H1 (cell line): ENCODE measurements around the gene DTWD1. TPM values are rescaled to one million over a fixed set of nuclear protein-coding genes. Genes with fewer than 3 reads are reported as not detected.

Source experiments
- CTCF ChIA-PET: fragments of 300-600 bp; sonication (Branson Sonifier 250); formaldehyde crosslinking; loops from one replicate; lab custom pipeline; 2021; ENCODE audit not compliant: partially characterized antibody; lab: Charles Lee
- POLR2A ChIA-PET: fragments of 300-600 bp; sonication (Branson Sonifier 250); formaldehyde crosslinking; loops from one replicate; lab custom pipeline; 2021; ENCODE audit warnings: inconsistent platforms; ENCODE audit not compliant: partially characterized antibody; lab: Charles Lee
- DNase-seq, 2 experiments: peaks; one replicate each; pipeline versions ENCODE4 v3.0.0 to v3.0.0-alpha.2; 2010 to 2022; ENCODE audit warnings: low spot score in 2 of 2, low read depth in 1 of 2, mixed read lengths in 1 of 2
- FAIRE-seq: peaks from 2 replicates; lab custom pipeline; 2011; peaks lifted over from hg19 to GRCh38; lab: Jason Lieb, UNC
- H2AFZ ChIP-seq: 2 replicates; pipeline ENCODE4 v1.8.1; 2012; ENCODE audit warnings: low read length, inconsistent platforms
- H2AK5ac ChIP-seq: 2 replicates; pipeline ENCODE4 v1.6.1; 2013; ENCODE audit warnings: low read depth, low read length
- H2BK120ac ChIP-seq: replicated peaks from 2 replicates; pipeline ENCODE3; 2013; ENCODE audit warnings: low read depth, low read length, inconsistent platforms
- H2BK12ac ChIP-seq: 2 replicates; pipeline ENCODE4 v1.6.1; 2013; ENCODE audit warnings: low read depth, low read length
- H2BK15ac ChIP-seq: 2 replicates; pipeline ENCODE4 v1.6.1; 2013; ENCODE audit warnings: low read length
- H2BK20ac ChIP-seq: 2 replicates; pipeline ENCODE4 v1.6.1; 2013; ENCODE audit warnings: low read length
- H2BK5ac ChIP-seq: 2 replicates; pipeline ENCODE4 v1.6.1; 2013; ENCODE audit warnings: low read depth, low read length
- H3K14ac ChIP-seq: 2 replicates; pipeline ENCODE4 v1.6.1; 2013; ENCODE audit warnings: inconsistent platforms; ENCODE audit not compliant: insufficient read length
- H3K18ac ChIP-seq: 2 replicates; pipeline ENCODE4 v1.6.1; 2013; ENCODE audit warnings: low read length; ENCODE audit errors: extremely low read depth
- H3K23ac ChIP-seq: 2 replicates; pipeline ENCODE4 v1.6.1; 2013; ENCODE audit warnings: inconsistent platforms; ENCODE audit not compliant: insufficient read length
- H3K23me2 ChIP-seq: 2 replicates; pipeline ENCODE4 v1.6.1; 2013; ENCODE audit warnings: low read depth, low read length
- H3K27ac ChIP-seq: 2 replicates; pipeline ENCODE4 v1.6.1; 2011; ENCODE audit warnings: low read depth, low read length, inconsistent platforms
- H3K27me3 ChIP-seq, 4 experiments: replicated peaks in 1 of 4; 1 replicate in 1 of 4; 2 replicates in 3 of 4; pipeline versions ENCODE4 v1.6.1 to v1.8.1; 2011 to 2013; ENCODE audit warnings: low read length in 3 of 4, mild to moderate bottlenecking in 3 of 4, inconsistent platforms in 2 of 4, mixed read lengths in 2 of 4, moderate library complexity in 1 of 4; ENCODE audit not compliant: control insufficient read depth in 3 of 4, insufficient read depth in 3 of 4; ENCODE audit errors: extremely low read depth in 1 of 4
- H3K36me3 ChIP-seq, 4 experiments: 2 replicates each; pipeline versions ENCODE4 v1.6.1 to v1.8.1; 2011 to 2013; ENCODE audit warnings: mild to moderate bottlenecking in 4 of 4, low read length in 3 of 4, moderate library complexity in 2 of 4, control low read depth in 1 of 4, inconsistent platforms in 1 of 4; ENCODE audit not compliant: insufficient read depth in 4 of 4, control insufficient read depth in 2 of 4
- H3K4ac ChIP-seq: replicated peaks from 2 replicates; pipeline ENCODE3; 2013; ENCODE audit warnings: low read length, low read depth, mixed read lengths, inconsistent platforms; ENCODE audit not compliant: insufficient read length
- H3K4me1 ChIP-seq, 4 experiments: replicated peaks in 1 of 4; 1 replicate in 1 of 4; 2 replicates in 3 of 4; pipeline versions ENCODE4 v1.6.1 to v1.8.1; 2011 to 2013; ENCODE audit warnings: low read length in 3 of 4, inconsistent platforms in 2 of 4, mixed read lengths in 1 of 4; ENCODE audit not compliant: insufficient read depth in 4 of 4, control insufficient read depth in 3 of 4
- H3K4me2 ChIP-seq, 2 experiments: 2 replicates each; pipeline versions ENCODE4 v1.6.1 to v1.8.1; 2011 to 2013; ENCODE audit warnings: low read depth in 2 of 2, low read length in 2 of 2, control low read depth in 1 of 2, inconsistent platforms in 1 of 2, mild to moderate bottlenecking in 1 of 2; ENCODE audit not compliant: insufficient read depth in 1 of 2
- H3K4me3 ChIP-seq, 4 experiments: fragments of 200-600, 300-600 bp in 1 of 4; sonication (generic), shearing (Covaris generic), sonication (Bioruptor Twin) in 1 of 4; 2 replicates each; pipeline versions ENCODE4 v1.5.1 to v1.8.1; 2011 to 2016; ENCODE audit warnings: low read length in 4 of 4, low read depth in 3 of 4, control low read depth in 2 of 4, inconsistent platforms in 2 of 4, mild to moderate bottlenecking in 2 of 4, mixed read lengths in 1 of 4, moderate library complexity in 1 of 4; ENCODE audit not compliant: insufficient read depth in 2 of 4; ENCODE audit errors: extremely low read depth in 1 of 4
- H3K56ac ChIP-seq: replicated peaks from 2 replicates; pipeline ENCODE3; 2013; ENCODE audit warnings: low read depth, mild to moderate bottlenecking, mixed read lengths, low read length, inconsistent platforms; ENCODE audit not compliant: insufficient read length
- H3K79me1 ChIP-seq: 2 replicates; pipeline ENCODE4 v1.6.1; 2013; ENCODE audit warnings: low read depth, low read length, control low read depth
- H3K79me2 ChIP-seq, 2 experiments: 2 replicates each; pipeline versions ENCODE4 v1.6.1 to v1.8.1; 2012 to 2013; ENCODE audit warnings: low read length in 2 of 2, mild to moderate bottlenecking in 2 of 2, inconsistent platforms in 1 of 2; ENCODE audit not compliant: insufficient read depth in 2 of 2, control insufficient read depth in 1 of 2
- H3K9ac ChIP-seq, 4 experiments: replicated peaks in 1 of 4; 1 replicate in 1 of 4; 2 replicates in 3 of 4; pipeline versions ENCODE4 v1.6.1 to v1.8.1; 2011 to 2013; ENCODE audit warnings: low read depth in 3 of 4, low read length in 3 of 4, control low read depth in 2 of 4, mild to moderate bottlenecking in 2 of 4, moderate library complexity in 2 of 4, inconsistent platforms in 1 of 4; ENCODE audit errors: extremely low read depth in 1 of 4
- H3K9me3 ChIP-seq, 2 experiments: 2 replicates each; pipeline versions ENCODE4 v1.6.1 to v1.8.1; 2012 to 2013; ENCODE audit warnings: mild to moderate bottlenecking in 2 of 2, moderate library complexity in 2 of 2, control low read depth in 1 of 2, inconsistent platforms in 1 of 2, low read depth in 1 of 2, low read length in 1 of 2, mixed read lengths in 1 of 2; ENCODE audit not compliant: insufficient read depth in 2 of 2
- H4K20me1 ChIP-seq, 2 experiments: replicated peaks in 1 of 2; 2 replicates each; pipeline versions ENCODE3 to v1.8.1; 2011 to 2013; ENCODE audit warnings: inconsistent platforms in 2 of 2, low read length in 2 of 2, mild to moderate bottlenecking in 1 of 2; ENCODE audit not compliant: insufficient read depth in 2 of 2, control insufficient read depth in 1 of 2
- H4K5ac ChIP-seq: 2 replicates; pipeline ENCODE4 v1.6.1; 2013; ENCODE audit warnings: low read length, low read depth, mixed read lengths, inconsistent platforms; ENCODE audit not compliant: insufficient read length
- H4K8ac ChIP-seq: 2 replicates; pipeline ENCODE4 v1.8.0; 2013; ENCODE audit warnings: mild to moderate bottlenecking, moderate library complexity, low read length, inconsistent platforms; ENCODE audit not compliant: insufficient read depth; ENCODE audit errors: extremely low read depth
- H4K91ac ChIP-seq: replicated peaks from 2 replicates; pipeline ENCODE3; 2013; ENCODE audit warnings: low read length, mixed read lengths, inconsistent platforms; ENCODE audit not compliant: insufficient read length
- BRCA1 ChIP-seq: IDR thresholded peaks from 2 replicates; pipeline ENCODE4 v1.6.1; 2012; ENCODE audit warnings: low read depth, low read length, improper control_type of control experiment
- CREB1 ChIP-seq: IDR thresholded peaks from 2 replicates; pipeline ENCODE4 v1.6.1; 2012; ENCODE audit warnings: inconsistent platforms
- CTCF ChIP-seq, 3 experiments: IDR thresholded peaks; 1 replicate in 2 of 3; 2 replicates in 1 of 3; pipeline versions ENCODE4 v1.5.1 to v1.6.1; 2011; ENCODE audit warnings: low read length in 3 of 3, mild to moderate bottlenecking in 3 of 3, inconsistent platforms in 2 of 3, low read depth in 1 of 3, moderate library complexity in 1 of 3; ENCODE audit not compliant: insufficient read depth in 1 of 3; ENCODE audit errors: control extremely low read depth in 1 of 3
- EP300 ChIP-seq, 2 experiments: IDR thresholded peaks; 1 replicate in 1 of 2; 2 replicates in 1 of 2; pipeline ENCODE4 v1.6.1; 2011 to 2012; ENCODE audit warnings: low read depth in 2 of 2, low read length in 2 of 2, mild to moderate bottlenecking in 2 of 2, borderline replicate concordance in 1 of 2, inconsistent platforms in 1 of 2, moderate library complexity in 1 of 2
- EZH2 ChIP-seq: fragments of 200-600 bp; sonication (generic); IDR thresholded peaks from 2 replicates; pipeline ENCODE4 v1.7.1; 2012; ENCODE audit warnings: low read depth, mild to moderate bottlenecking, moderate library complexity, low read length, inconsistent platforms; ENCODE audit not compliant: severe bottlenecking
- GABPA ChIP-seq: IDR thresholded peaks from 2 replicates; pipeline ENCODE4 v1.6.1; 2011; ENCODE audit warnings: mild to moderate bottlenecking, low read length, moderate library complexity, borderline replicate concordance; ENCODE audit not compliant: insufficient read depth
- NANOG ChIP-seq: IDR thresholded peaks from 2 replicates; pipeline ENCODE4 v1.6.1; 2011; ENCODE audit warnings: low read length, low read depth, mild to moderate bottlenecking, inconsistent platforms; ENCODE audit not compliant: insufficient read depth, poor library complexity, severe bottlenecking
- POLR2AphosphoS5 ChIP-seq: IDR thresholded peaks from 2 replicates; pipeline ENCODE4 v1.6.1; 2011; ENCODE audit warnings: low read depth, low read length
- RAD21 ChIP-seq, 2 experiments: IDR thresholded peaks in 1 of 2; conservative IDR thresholded peaks in 1 of 2; 2 replicates each; pipeline ENCODE4 v1.6.1; 2011; ENCODE audit warnings: low read depth in 2 of 2, low read length in 2 of 2, improper control_type of control experiment in 1 of 2, inconsistent platforms in 1 of 2, mild to moderate bottlenecking in 1 of 2, moderate library complexity in 1 of 2
- RXRA ChIP-seq: IDR thresholded peaks from 2 replicates; pipeline ENCODE4 v1.6.1; 2011; ENCODE audit warnings: low read depth, mild to moderate bottlenecking, low read length, moderate library complexity; ENCODE audit not compliant: insufficient read depth
- SRF ChIP-seq: IDR thresholded peaks from 2 replicates; pipeline ENCODE4 v1.6.1; 2011; ENCODE audit warnings: mild to moderate bottlenecking, low read depth, low read length, moderate library complexity
- SUZ12 ChIP-seq: fragments of 200-600 bp; sonication (generic); IDR thresholded peaks from 2 replicates; pipeline ENCODE4 v1.6.1; 2012; ENCODE audit warnings: mild to moderate bottlenecking, inconsistent platforms, low read length, moderate library complexity, mixed read lengths
- polyA plus RNA-seq, 7 experiments: library from polyadenylated mRNA; depleted of rRNA in 3 of 7; stranded (reverse) in 5 of 7; unstranded in 2 of 7; fragments of >200 nt in 5 of 7; fragments of 200-250 nt in 2 of 7; gene quantifications; 1 replicate in 5 of 7; 2 replicates in 1 of 7; 4 replicates in 1 of 7; pipeline versions ENCODE4 v1.2.1 to v1.2.3, GENCODE V29; 2011 to 2013; ENCODE audit warnings: missing spikeins in 2 of 7, mixed read lengths in 2 of 7
- total RNA-seq: library from RNA; stranded (reverse); fragmentation: NEBNext Ultra II Directional; extraction: Animal tissue kit (Norgen Biotek cat#: 25700); gene quantifications from 2 replicates; pipeline ENCODE4 v1.2.1, GENCODE V29; 2021

Gene DTWD1
- total and polyA plus RNA-seq, 2 of the 8 experiments (the other 6 are each of a cell fraction or from before 2014, with no cell fraction given): 10.4 to 32.4 TPM

DNA sequence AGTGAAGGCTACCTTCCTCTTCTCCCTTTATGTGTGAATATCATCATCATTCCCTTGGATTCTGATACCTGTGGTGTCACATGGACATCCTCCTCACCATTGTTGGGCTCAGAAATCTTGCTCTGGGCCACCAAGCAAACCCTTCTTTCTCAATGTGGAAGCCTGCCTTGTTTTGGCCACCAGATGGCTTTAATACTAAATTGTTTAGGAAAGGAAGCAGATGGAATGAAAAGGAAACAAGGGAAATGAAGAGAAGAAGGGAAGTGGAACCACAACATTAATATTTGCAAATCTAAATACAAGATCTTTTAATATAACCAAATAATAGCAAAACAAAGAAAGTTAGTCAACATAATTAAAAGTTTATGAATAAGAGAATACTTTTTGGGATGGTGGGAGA lies 14.3 kb upstream of the DTWD1 start:
- Histone ChIP-seq H3K23ac (no peak overlapping the region), H4K91ac (no peak overlapping the region), H4K20me1 (no peaks in the 10 kb centered on the region), H3K14ac (no peak overlapping the region), H3K4me2 (no peak overlapping the region), H4K5ac (no peak overlapping the region), H3K9ac (no peak overlapping the region), H2BK5ac (no peak overlapping the region), H2BK20ac (no peak overlapping the region), H3K27me3 (no peaks in the 10 kb centered on the region), H3K79me2 (no peaks in the 10 kb centered on the region), H2BK12ac (no peak overlapping the region), H3K4me3 (no peak overlapping the region), H2AK5ac (no peak overlapping the region), H3K36me3 (no peaks in the 10 kb centered on the region), H3K79me1 (no peaks in the 10 kb centered on the region), H3K23me2 (no peaks in the 10 kb centered on the region; the same call in 1 of the 2 replicates), H3K4me1 (no peaks in the 10 kb centered on the region), H3K4ac (no peak overlapping the region), H3K18ac (no peak overlapping the region), H2BK15ac (no peak overlapping the region), H3K27ac (no peak overlapping the region), H3K56ac (no peak overlapping the region), H2AFZ (no peak overlapping the region), H3K9me3 (no peaks in the 10 kb centered on the region), H4K8ac (no peak overlapping the region), H2BK120ac (no peak overlapping the region)
- ChIA-PET POLR2A (no interaction called here), CTCF (no interaction called here)
- FAIRE-seq (no peak), DNase-seq (no peak)
- TF ChIP-seq RXRA (no peak), BRCA1 (no peak), RAD21 (IDR thresholded peaks at IDR 0.05 in 1 of 2, conservative IDR thresholded peaks at IDR 0.05 in 1 of 2; ENCODE audit: low read depth in 2 of 2, low read length in 2 of 2) (0 out of 4 replicates have a peak, but pooled peaks of 1 of the 2 experiments have one; percentile 2), POLR2AphosphoS5 (no peak), CTCF (IDR thresholded peaks at IDR 0.05; ENCODE audit: control extremely low read depth in 1 of 3, insufficient read depth in 1 of 3, low read depth in 1 of 3, low read length in 3 of 3) (peak in 1 of 3 experiments; percentile 6; a peak in 1 of 4 replicates), GABPA (no peak), CREB1 (no peak), NANOG (no peak), EZH2 (no peak), SRF (no peak), SUZ12 (no peak), EP300 (IDR thresholded peaks at IDR 0.05; ENCODE audit: borderline replicate concordance in 1 of 2, low read depth in 2 of 2, low read length in 2 of 2) (no peak)
